H7 (cell line): ENCODE measurements around the gene KSR1. TPM values are rescaled to one million over a fixed set of nuclear protein-coding genes. Genes with fewer than 3 reads are reported as not detected.

Experiments used
- DNase-seq: peaks from one replicate; pipeline ENCODE4 v3.0.0; 2012
- H3K27me3 ChIP-seq: 2 replicates; pipeline ENCODE4 v1.6.0; 2011; ENCODE audit warnings: mild to moderate bottlenecking, low read length; ENCODE audit not compliant: control insufficient read depth, insufficient read depth
- H3K36me3 ChIP-seq: replicated peaks from 2 replicates; pipeline ENCODE4 v1.5.1; 2011; ENCODE audit warnings: low read length; ENCODE audit not compliant: control insufficient read depth, insufficient read depth
- H3K4me3 ChIP-seq: 2 replicates; pipeline ENCODE4 v1.5.1; 2011; ENCODE audit warnings: low read depth, mild to moderate bottlenecking, control low read depth, low read length, moderate library complexity; ENCODE audit not compliant: insufficient read depth
- total RNA-seq: library from RNA; depleted of rRNA; stranded (reverse); fragments of >200 nt; shearing (Covaris generic); gene quantifications from 2 replicates; pipeline ENCODE4 v1.2.3, GENCODE V29; 2014

The KSR1 gene
- total RNA-seq, 1 experiment from 2014 or later: 31.2 TPM

- no peak for DNase-seq
- Histone ChIP-seq H3K4me3 (no peak overlapping the region), H3K27me3 (no peaks in the 10 kb centered on the region)
Measured at GRCh38 chr17:27562777-27563455, 106.7 kb downstream of the KSR1 start.

GRCh38 chr17:27563532-27563931 lies 107.3 kb downstream of the KSR1 start:
- DNase-seq: no peak
- Histone ChIP-seq H3K27me3 (no peaks in the 10 kb centered on the region), H3K4me3 (no peak overlapping the region), H3K36me3 (no peaks in the 10 kb centered on the region; the same call in 1 of the 2 replicates)

More at GRCh38 chr17:27562777-27563455, 106.7 kb downstream of the KSR1 start:
- no peaks in the 10 kb centered on the region; the same call in 1 of the 2 replicates for H3K36me3 ChIP-seq

- DNase-seq: peak; percentile 63
- no peaks in the 10 kb centered on the region for H3K27me3 ChIP-seq
- no peak overlapping the region for H3K4me3 ChIP-seq
- no peaks in the 10 kb centered on the region; the same call in 1 of the 2 replicates for H3K36me3 ChIP-seq
Measured at GRCh38 chr17:27564463-27564862, 108.2 kb downstream of the KSR1 start.

- Histone ChIP-seq H3K36me3 (no peaks in the 10 kb centered on the region; the same call in 1 of the 2 replicates), H3K4me3 (no peak overlapping the region), H3K27me3 (no peaks in the 10 kb centered on the region)
- no peak for DNase-seq
Measured at GRCh38 chr17:27565874-27566670, 109.8 kb downstream of the KSR1 start.

GRCh38 chr17:27566671-27567562 lies 110.7 kb downstream of the KSR1 start:
- no peaks in the 10 kb centered on the region; the same call in 1 of the 2 replicates for H3K36me3 ChIP-seq
- no peak overlapping the region for H3K4me3 ChIP-seq
- no peaks in the 10 kb centered on the region for H3K27me3 ChIP-seq
- no peak for DNase-seq

GRCh38 chr17:27567563-27567859 lies 111.3 kb downstream of the KSR1 start:
- DNase-seq: no peak
- no peak overlapping the region for H3K4me3 ChIP-seq
- no peaks in the 10 kb centered on the region for H3K27me3 ChIP-seq
- no peaks in the 10 kb centered on the region; the same call in 1 of the 2 replicates for H3K36me3 ChIP-seq

- H3K27me3 ChIP-seq: no peaks in the 10 kb centered on the region
- DNase-seq: no peak
- no peaks in the 10 kb centered on the region; the same call in 1 of the 2 replicates for H3K36me3 ChIP-seq
- H3K4me3 ChIP-seq: no peak overlapping the region
Measured at GRCh38 chr17:27568216-27568615, 112.0 kb downstream of the KSR1 start.

- no peaks in the 10 kb centered on the region for H3K27me3 ChIP-seq
- no peak for DNase-seq
Measured at GRCh38 chr17:27568811-27569210, 112.6 kb downstream of the KSR1 start.

GRCh38 chr17:27569257-27569722 lies 113.0 kb downstream of the KSR1 start:
- no peak overlapping the region for H3K4me3 ChIP-seq
- no peaks in the 10 kb centered on the region for H3K27me3 ChIP-seq
- DNase-seq: peak; percentile 89

More at GRCh38 chr17:27568811-27569210, 112.6 kb downstream of the KSR1 start:
- Histone ChIP-seq H3K4me3 (no peak overlapping the region), H3K36me3 (no peaks in the 10 kb centered on the region; the same call in 1 of the 2 replicates)

GRCh38 chr17:27569884-27570577 lies 113.8 kb downstream of the KSR1 start:
- Histone ChIP-seq H3K36me3 (no peaks in the 10 kb centered on the region; the same call in 1 of the 2 replicates), H3K27me3 (no peaks in the 10 kb centered on the region), H3K4me3 (no peak overlapping the region)
- no peak for DNase-seq

More at GRCh38 chr17:27569257-27569722, 113.0 kb downstream of the KSR1 start:
- no peaks in the 10 kb centered on the region; the same call in 1 of the 2 replicates for H3K36me3 ChIP-seq

- H3K36me3 ChIP-seq: no peaks in the 10 kb centered on the region; the same call in 1 of the 2 replicates
- H3K27me3 ChIP-seq: no peaks in the 10 kb centered on the region
- DNase-seq: no peak
Measured at GRCh38 chr17:27570578-27570914, 114.3 kb downstream of the KSR1 start.

GRCh38 chr17:27571563-27572352 lies 115.5 kb downstream of the KSR1 start:
- Histone ChIP-seq H3K4me3 (no peak overlapping the region), H3K27me3 (no peaks in the 10 kb centered on the region), H3K36me3 (no peaks in the 10 kb centered on the region; the same call in 1 of the 2 replicates)
- DNase-seq: no peak

More at GRCh38 chr17:27570578-27570914, 114.3 kb downstream of the KSR1 start:
- no peak overlapping the region for H3K4me3 ChIP-seq

- Histone ChIP-seq H3K4me3 (no peak overlapping the region), H3K36me3 (no peaks in the 10 kb centered on the region; the same call in 1 of the 2 replicates), H3K27me3 (no peaks in the 10 kb centered on the region)
- no peak for DNase-seq
Measured at GRCh38 chr17:27572665-27573064, 116.4 kb downstream of the KSR1 start.
